IMR-90 (cell line): ENCODE results near the gene NFKB1. TPM values are rescaled to one million over a fixed set of nuclear protein-coding genes. Genes with fewer than 3 reads are reported as not detected.

Experiments used
- ATAC-seq: fragments of 200-7000 bp; cut with Tn5 transposase; 2 replicates; pipeline ENCODE4 v1.9.1; 2020; ENCODE audit warnings: low read depth, mild to moderate bottlenecking, moderate library complexity
- BruUV-seq: library from RNA; stranded (reverse); fragments of 400-500 nt; replicated peaks from 2 replicates; lab custom pipeline; 2021; lab: Mats Ljungman, UMichigan
- CTCF ChIA-PET: fragments of 300-600 bp; formaldehyde crosslinking; extraction: SDS; loops from one replicate; lab custom pipeline; 2021; ENCODE audit warnings: antibody characterized with exemption; lab: Yijun Ruan, JAX
- POLR2A ChIA-PET: fragments of 300-600 bp; sonication (Branson Sonifier 250); formaldehyde crosslinking; loops from one replicate; lab custom pipeline; 2022; ENCODE audit warnings: antibody characterized with exemption; ENCODE audit not compliant: unreplicated experiment; lab: Charles Lee
- DNase-seq: peaks from one replicate; pipeline ENCODE4 v3.0.0; 2013
- H2AFZ ChIP-seq: replicated peaks from 2 replicates; pipeline ENCODE3; 2013; ENCODE audit warnings: low read length, mild to moderate bottlenecking; ENCODE audit not compliant: poor library complexity
- H2AK5ac ChIP-seq: 2 replicates; pipeline ENCODE4 v1.6.1; 2013; ENCODE audit warnings: low read depth, low read length, inconsistent platforms
- H2AK9ac ChIP-seq: replicated peaks from 2 replicates; pipeline ENCODE3; 2013; ENCODE audit warnings: mild to moderate bottlenecking, low read depth, low read length, moderate library complexity; ENCODE audit not compliant: poor library complexity
- H2BK120ac ChIP-seq: 2 replicates; pipeline ENCODE4 v1.6.1; 2013; ENCODE audit warnings: low read depth, low read length, inconsistent platforms
- H2BK15ac ChIP-seq: 3 replicates; pipeline ENCODE4 v1.6.1; 2013; ENCODE audit warnings: low read depth, low read length, inconsistent platforms
- H2BK20ac ChIP-seq: 2 replicates; pipeline ENCODE4 v1.6.1; 2013; ENCODE audit warnings: low read depth, mild to moderate bottlenecking, inconsistent platforms, low read length, moderate library complexity
- H2BK5ac ChIP-seq: 2 replicates; pipeline ENCODE4 v1.6.1; 2013; ENCODE audit warnings: mild to moderate bottlenecking, low read depth, low read length, inconsistent platforms; ENCODE audit not compliant: poor library complexity, severe bottlenecking
- H3K14ac ChIP-seq: replicated peaks from 2 replicates; pipeline ENCODE4 v1.6.1; 2013; ENCODE audit warnings: low read depth, low read length, inconsistent platforms
- H3K18ac ChIP-seq: 2 replicates; pipeline ENCODE4 v1.6.1; 2013; ENCODE audit warnings: low read depth, low read length, control low read depth
- H3K23ac ChIP-seq: 2 replicates; pipeline ENCODE4 v1.6.1; 2013; ENCODE audit warnings: low read depth, low read length, inconsistent platforms
- H3K27ac ChIP-seq: 2 replicates; pipeline ENCODE4 v1.5.1; 2013; ENCODE audit warnings: mild to moderate bottlenecking, control low read depth, low read length; ENCODE audit not compliant: insufficient read depth
- H3K27me3 ChIP-seq: 2 replicates; pipeline ENCODE4 v1.6.1; 2013; ENCODE audit warnings: low read length; ENCODE audit not compliant: control insufficient read depth, insufficient read depth
- H3K36me3 ChIP-seq: 2 replicates; pipeline ENCODE4 v1.6.1; 2013; ENCODE audit warnings: low read length, mixed read lengths; ENCODE audit not compliant: control insufficient read depth, insufficient read depth
- H3K4ac ChIP-seq: 2 replicates; pipeline ENCODE4 v1.6.1; 2013; ENCODE audit warnings: low read depth, low read length, inconsistent platforms
- H3K4me1 ChIP-seq: 2 replicates; pipeline ENCODE4 v1.6.1; 2013; ENCODE audit warnings: low read length, mixed read lengths; ENCODE audit not compliant: control insufficient read depth, insufficient read depth
- H3K4me2 ChIP-seq: 2 replicates; pipeline ENCODE4 v1.6.1; 2013; ENCODE audit warnings: low read depth, mild to moderate bottlenecking, control low read depth, low read length, moderate library complexity
- H3K4me3 ChIP-seq: 2 replicates; pipeline ENCODE4 v1.5.1; 2013; ENCODE audit warnings: low read depth, mild to moderate bottlenecking, control low read depth, low read length, moderate library complexity; ENCODE audit not compliant: insufficient read depth
- H3K56ac ChIP-seq: 2 replicates; pipeline ENCODE4 v1.6.1; 2013; ENCODE audit warnings: low read length, inconsistent platforms; ENCODE audit not compliant: insufficient read depth; ENCODE audit errors: extremely low read depth
- H3K79me1 ChIP-seq, 2 experiments: 2 replicates each; pipeline ENCODE4 v1.6.1; 2013; ENCODE audit warnings: low read length in 2 of 2, inconsistent platforms in 1 of 2, low read depth in 1 of 2
- H3K9ac ChIP-seq: 2 replicates; pipeline ENCODE4 v1.6.1; 2013; ENCODE audit warnings: low read depth, low read length, control low read depth
- H3K9me1 ChIP-seq: 2 replicates; pipeline ENCODE4 v1.6.1; 2013; ENCODE audit warnings: low read length, inconsistent platforms; ENCODE audit not compliant: insufficient read depth
- H3K9me3 ChIP-seq: 2 replicates; pipeline ENCODE4 v1.6.1; 2013; ENCODE audit warnings: low read length; ENCODE audit not compliant: control insufficient read depth, insufficient read depth
- H4K20me1 ChIP-seq: 2 replicates; pipeline ENCODE4 v1.6.1; 2013; ENCODE audit warnings: low read length, inconsistent platforms; ENCODE audit not compliant: insufficient read depth
- H4K5ac ChIP-seq: 2 replicates; pipeline ENCODE4 v1.6.1; 2013; ENCODE audit warnings: mild to moderate bottlenecking, low read depth, low read length, control low read depth
- H4K8ac ChIP-seq, 2 experiments: 2 replicates each; pipeline ENCODE4 v1.6.1; 2013; ENCODE audit warnings: low read depth in 2 of 2, low read length in 2 of 2, control low read depth in 1 of 2, inconsistent platforms in 1 of 2
- H4K91ac ChIP-seq: 2 replicates; pipeline ENCODE4 v1.6.1; 2013; ENCODE audit warnings: low read depth, low read length, inconsistent platforms; ENCODE audit not compliant: insufficient read depth
- BHLHE40 ChIP-seq: fragments of 150-350 bp; IDR thresholded peaks from 2 replicates; pipeline ENCODE4 v1.6.1; 2016; ENCODE audit warnings: mild to moderate bottlenecking, low read depth, low read length
- ELK1 ChIP-seq: fragments of 150-350 bp; IDR thresholded peaks from 2 replicates; pipeline ENCODE4 v1.6.1; 2016; ENCODE audit warnings: low read depth, mild to moderate bottlenecking, low read length, moderate library complexity, borderline replicate concordance
- FOS ChIP-seq: fragments of 150-350 bp; IDR thresholded peaks from 2 replicates; pipeline ENCODE4 v1.6.1; 2016; ENCODE audit warnings: low read depth, low read length
- WGBS, 2 experiments: methylation state at CpG; one replicate each; pipeline versions ENCODE4 v1.1.5 to v1.1.7; 2013; ENCODE audit warnings: missing lambda C conversion rate in 2 of 2; ENCODE audit not compliant: insufficient read length in 1 of 2; ENCODE audit errors: extremely low coverage in 2 of 2; 5-methylcytosine and 5-hydroxymethylcytosine counted together
- dilution Hi-C: fragments of 300-500 bp; cut with HindIII; formaldehyde crosslinking; loops from one replicate; pipeline ENCODE4 v1.14.3; 2018; ENCODE audit warnings: low sequenced_read_pairs; ENCODE audit not compliant: unreplicated experiment
- in situ Hi-C: fragments of 300-500 bp; cut with MboI; formaldehyde crosslinking; loops from 3 replicates; pipeline ENCODE4 v1.14.3; 2019; ENCODE audit warnings: low sequenced_read_pairs, inconsistent platforms, mixed read lengths
- intact Hi-C: fragments of 100-400 bp; cut with micrococcal nuclease; formaldehyde crosslinking; loops from 2 replicates; pipeline ENCODE4 v1.10.0; 2022
- polyA plus RNA-seq, 3 experiments: library from polyadenylated mRNA; depleted of rRNA; stranded (reverse); fragments of >200 nt; gene quantifications; 2 replicates each; pipeline ENCODE4 v1.2.3, GENCODE V29; 2012; ENCODE audit warnings: low replicate concordance in 1 of 3
- total RNA-seq: library from RNA; depleted of rRNA; stranded (reverse); fragments of >200 nt; gene quantifications from 2 replicates; pipeline ENCODE4 v1.2.3, GENCODE V29; 2012

Gene NFKB1
- total and polyA plus RNA-seq, 2 of the 4 experiments (the other 2 are of a cell fraction) = 19.8 to 24.6 TPM

DNA sequence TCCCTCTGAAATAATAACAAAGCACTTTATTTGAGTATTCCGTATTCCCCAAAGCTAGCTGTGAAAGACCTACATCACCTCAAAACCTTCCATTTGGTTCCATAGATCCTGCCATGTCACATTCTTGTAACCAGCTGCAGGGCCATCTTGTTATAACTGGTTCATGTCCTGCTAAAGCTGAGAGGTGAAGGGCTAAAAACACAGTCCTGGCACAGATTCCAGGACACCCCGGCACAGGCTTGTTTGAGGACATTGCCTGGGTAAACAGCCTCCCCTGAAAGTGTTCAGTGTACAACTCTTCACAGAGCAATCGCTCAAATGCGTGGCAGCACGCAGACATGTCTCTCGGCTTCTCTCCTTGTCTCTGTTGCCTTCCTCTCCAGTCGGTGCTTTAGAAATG lies 130.5 kb downstream of the NFKB1 start:
- peaks cover 23% of the 10 kb centered on the region for H3K36me3 ChIP-seq
- H3K9me1 ChIP-seq = peaks cover 3% of the 10 kb centered on the region; the same call in 1 of the 2 replicates
- no peak overlapping the region for H2AK9ac ChIP-seq
- H3K4me1 ChIP-seq = peaks cover 2% of the 10 kb centered on the region; the same call in 1 of the 2 replicates
- ATAC-seq = no peak
- H3K18ac ChIP-seq = no peak overlapping the region
- CTCF ChIA-PET = no interaction called here
- H3K9me3 ChIP-seq = no peaks in the 10 kb centered on the region
- H3K23ac ChIP-seq = no peak overlapping the region
- no peak overlapping the region for H4K91ac ChIP-seq
- no peak overlapping the region for H3K27ac ChIP-seq
- dilution Hi-C loops (no loop called here), in situ Hi-C loops (no loop called here), intact Hi-C loops (no loop called here)
- POLR2A ChIA-PET = no interaction called here
- no peak overlapping the region for H3K56ac ChIP-seq
- WGBS, 2 experiments = 100% methylated on average over 1 of the region's 7 CpGs; no CpG with 5 or more reads in 1 of the 2 experiments
- no peak overlapping the region for H3K4me3 ChIP-seq
- no peak overlapping the region for H3K4ac ChIP-seq
- H2BK120ac ChIP-seq = no peak overlapping the region
- H3K9ac ChIP-seq = no peak overlapping the region
- TF ChIP-seq FOS (no peak), BHLHE40 (no peak), ELK1 (no peak)
- H2AK5ac ChIP-seq = no peak overlapping the region
- DNase-seq = no peak
- no peak overlapping the region for H2AFZ ChIP-seq
- H3K27me3 ChIP-seq = no peaks in the 10 kb centered on the region
- no peak overlapping the region for H2BK20ac ChIP-seq
- H4K8ac ChIP-seq = no peak overlapping the region
- no peak overlapping the region for H2BK15ac ChIP-seq
- TSS peak; percentile 100 for BruUV-seq
- H2BK5ac ChIP-seq = no peak overlapping the region
- 0 out of 4 replicates have a peak, but pooled peaks cover 0 to 4% of the 10 kb centered on the region in 2 experiments for H3K79me1 ChIP-seq
- no peaks in the 10 kb centered on the region for H4K20me1 ChIP-seq
- no peak overlapping the region for H3K14ac ChIP-seq
- H3K4me2 ChIP-seq = no peak overlapping the region
- H4K5ac ChIP-seq = no peak overlapping the region
